Measurements from ENCODE around the gene TTC16.
A peak's percentile ranks its signal among the peaks of the same experiment; 100 is the strongest.

The TTC16 gene

GRCh38 chr9:127715470-127716337 is at the start of gene TTC16, which contains the start of gene PTRH1:
Gene TTC16, plus strand, starts transcription at chr9:127716079. Its CDS starts 67 bp downstream, at chr9:127716146.
Gene PTRH1, minus strand, starts transcription at chr9:127715663. Its CDS starts 24 bp downstream, at chr9:127715639.
- Histone ChIP-seq H3K9me3 (ENCODE audit: low read length) (no peaks in the 10 kb centered on the region), H3K27me3 (ENCODE audit: control insufficient read depth in 1 of 2, insufficient read depth in 2 of 2, low read length in 2 of 2) (no peaks in the 10 kb centered on the region), H3K9ac (ENCODE audit: low read length) (peak within 1 kb of the TSS; percentile 53), H3K27ac (ENCODE audit: low read depth, low read length) (peak within 1 kb of the TSS; percentile 74), H3K36me3 (ENCODE audit: insufficient read depth, low read length) (no peaks in the 10 kb centered on the region), H3K4me3 (ENCODE audit: low read depth in 1 of 2, low read length in 2 of 2) (peak within 1 kb of the TSS; percentile 75 to 88), H3K4me1 (ENCODE audit: insufficient read depth, low read length) (peaks cover 12% of the 10 kb centered on the region)

GRCh38 chr9:127667127-127667844 is 48.6 kb upstream of the TTC16 start:
- no peak overlapping the region for H3K27ac ChIP-seq (ENCODE audit: low read depth, low read length)

GRCh38 chr9:127667906-127668305 is 48.0 kb upstream of the TTC16 start:
- Histone ChIP-seq H3K9me3 (ENCODE audit: low read length) (no peaks in the 10 kb centered on the region), H3K27ac (ENCODE audit: low read depth, low read length) (no peak overlapping the region), H3K36me3 (ENCODE audit: insufficient read depth, low read length) (peaks cover 54% of the 10 kb centered on the region), H3K9ac (ENCODE audit: low read length) (no peak overlapping the region), H3K4me1 (ENCODE audit: insufficient read depth, low read length) (no peaks in the 10 kb centered on the region), H3K4me3 (ENCODE audit: low read depth in 1 of 2, low read length in 2 of 2) (no peak overlapping the region), H3K27me3 (ENCODE audit: control insufficient read depth in 1 of 2, insufficient read depth in 2 of 2, low read length in 2 of 2) (no peaks in the 10 kb centered on the region)

More at GRCh38 chr9:127667127-127667844, 48.6 kb upstream of the TTC16 start:
- Histone ChIP-seq H3K36me3 (ENCODE audit: insufficient read depth, low read length) (peaks cover 53% of the 10 kb centered on the region), H3K9ac (ENCODE audit: low read length) (no peak overlapping the region), H3K4me1 (ENCODE audit: insufficient read depth, low read length) (no peaks in the 10 kb centered on the region), H3K9me3 (ENCODE audit: low read length) (no peaks in the 10 kb centered on the region), H3K4me3 (ENCODE audit: low read depth in 1 of 2, low read length in 2 of 2) (no peak overlapping the region), H3K27me3 (ENCODE audit: control insufficient read depth in 1 of 2, insufficient read depth in 2 of 2, low read length in 2 of 2) (no peaks in the 10 kb centered on the region)

GRCh38 chr9:127673234-127673633 is 42.6 kb upstream of the TTC16 start:
- H3K36me3 ChIP-seq (ENCODE audit: insufficient read depth, low read length) = peaks cover 49% of the 10 kb centered on the region
- H3K9ac ChIP-seq (ENCODE audit: low read length) = no peak overlapping the region
- no peaks in the 10 kb centered on the region for H3K27me3 ChIP-seq (ENCODE audit: control insufficient read depth in 1 of 2, insufficient read depth in 2 of 2, low read length in 2 of 2)
- H3K4me3 ChIP-seq (ENCODE audit: low read depth in 1 of 2, low read length in 2 of 2) = no peak overlapping the region
- H3K4me1 ChIP-seq (ENCODE audit: insufficient read depth, low read length) = no peaks in the 10 kb centered on the region
- H3K9me3 ChIP-seq (ENCODE audit: low read length) = no peaks in the 10 kb centered on the region
- no peak overlapping the region for H3K27ac ChIP-seq (ENCODE audit: low read depth, low read length)

GRCh38 chr9:127676638-127677037 is 39.2 kb upstream of the TTC16 start:
- no peaks in the 10 kb centered on the region for H3K27me3 ChIP-seq (ENCODE audit: control insufficient read depth in 1 of 2, insufficient read depth in 2 of 2, low read length in 2 of 2)
- peaks cover 67% of the 10 kb centered on the region for H3K36me3 ChIP-seq (ENCODE audit: insufficient read depth, low read length)
- H3K9ac ChIP-seq (ENCODE audit: low read length) = no peak overlapping the region
- no peak overlapping the region for H3K4me3 ChIP-seq (ENCODE audit: low read depth in 1 of 2, low read length in 2 of 2)
- H3K4me1 ChIP-seq (ENCODE audit: insufficient read depth, low read length) = no peaks in the 10 kb centered on the region
- H3K9me3 ChIP-seq (ENCODE audit: low read length) = no peaks in the 10 kb centered on the region
- H3K27ac ChIP-seq (ENCODE audit: low read depth, low read length) = no peak overlapping the region

GRCh38 chr9:127679506-127679905 is 36.4 kb upstream of the TTC16 start:
- Histone ChIP-seq H3K9ac (ENCODE audit: low read length) (no peak overlapping the region), H3K9me3 (ENCODE audit: low read length) (no peaks in the 10 kb centered on the region), H3K27me3 (ENCODE audit: control insufficient read depth in 1 of 2, insufficient read depth in 2 of 2, low read length in 2 of 2) (no peaks in the 10 kb centered on the region), H3K27ac (ENCODE audit: low read depth, low read length) (no peak overlapping the region), H3K36me3 (ENCODE audit: insufficient read depth, low read length) (peaks cover 77% of the 10 kb centered on the region), H3K4me1 (ENCODE audit: insufficient read depth, low read length) (no peaks in the 10 kb centered on the region), H3K4me3 (ENCODE audit: low read depth in 1 of 2, low read length in 2 of 2) (no peak overlapping the region)

- Histone ChIP-seq H3K36me3 (ENCODE audit: insufficient read depth, low read length) (peaks cover 82% of the 10 kb centered on the region), H3K27ac (ENCODE audit: low read depth, low read length) (no peak overlapping the region), H3K9ac (ENCODE audit: low read length) (no peak overlapping the region), H3K9me3 (ENCODE audit: low read length) (no peaks in the 10 kb centered on the region), H3K27me3 (ENCODE audit: control insufficient read depth in 1 of 2, insufficient read depth in 2 of 2, low read length in 2 of 2) (no peaks in the 10 kb centered on the region), H3K4me3 (ENCODE audit: low read depth in 1 of 2, low read length in 2 of 2) (no peak overlapping the region), H3K4me1 (ENCODE audit: insufficient read depth, low read length) (no peaks in the 10 kb centered on the region)
Measured at GRCh38 chr9:127680226-127680625, 35.7 kb upstream of the TTC16 start.

GRCh38 chr9:127680846-127681245 is 35.0 kb upstream of the TTC16 start:
- no peaks in the 10 kb centered on the region for H3K27me3 ChIP-seq (ENCODE audit: control insufficient read depth in 1 of 2, insufficient read depth in 2 of 2, low read length in 2 of 2)
- H3K9me3 ChIP-seq (ENCODE audit: low read length) = no peaks in the 10 kb centered on the region
- H3K9ac ChIP-seq (ENCODE audit: low read length) = no peak overlapping the region
- peaks cover 77% of the 10 kb centered on the region for H3K36me3 ChIP-seq (ENCODE audit: insufficient read depth, low read length)
- no peak overlapping the region for H3K27ac ChIP-seq (ENCODE audit: low read depth, low read length)
- H3K4me3 ChIP-seq (ENCODE audit: low read depth in 1 of 2, low read length in 2 of 2) = no peak overlapping the region
- no peaks in the 10 kb centered on the region for H3K4me1 ChIP-seq (ENCODE audit: insufficient read depth, low read length)

GRCh38 chr9:127682351-127683136 is 33.3 kb upstream of the TTC16 start:
- H3K9ac ChIP-seq (ENCODE audit: low read length) = no peak overlapping the region
- H3K4me1 ChIP-seq (ENCODE audit: insufficient read depth, low read length) = no peaks in the 10 kb centered on the region
- H3K4me3 ChIP-seq (ENCODE audit: low read depth in 1 of 2, low read length in 2 of 2) = no peak overlapping the region
- no peaks in the 10 kb centered on the region for H3K9me3 ChIP-seq (ENCODE audit: low read length)
- peaks cover 79% of the 10 kb centered on the region for H3K36me3 ChIP-seq (ENCODE audit: insufficient read depth, low read length)
- no peak overlapping the region for H3K27ac ChIP-seq (ENCODE audit: low read depth, low read length)
- no peaks in the 10 kb centered on the region for H3K27me3 ChIP-seq (ENCODE audit: control insufficient read depth in 1 of 2, insufficient read depth in 2 of 2, low read length in 2 of 2)

GRCh38 chr9:127683723-127684122 is 32.2 kb upstream of the TTC16 start:
- Histone ChIP-seq H3K9ac (ENCODE audit: low read length) (no peak overlapping the region), H3K4me1 (ENCODE audit: insufficient read depth, low read length) (no peaks in the 10 kb centered on the region), H3K27me3 (ENCODE audit: control insufficient read depth in 1 of 2, insufficient read depth in 2 of 2, low read length in 2 of 2) (no peaks in the 10 kb centered on the region), H3K36me3 (ENCODE audit: insufficient read depth, low read length) (peaks cover 72% of the 10 kb centered on the region), H3K9me3 (ENCODE audit: low read length) (no peaks in the 10 kb centered on the region), H3K27ac (ENCODE audit: low read depth, low read length) (no peak overlapping the region), H3K4me3 (ENCODE audit: low read depth in 1 of 2, low read length in 2 of 2) (no peak overlapping the region)

GRCh38 chr9:127684576-127684975 is 31.3 kb upstream of the TTC16 start:
- no peak overlapping the region for H3K27ac ChIP-seq (ENCODE audit: low read depth, low read length)
- H3K9ac ChIP-seq (ENCODE audit: low read length) = no peak overlapping the region
- peaks cover 65% of the 10 kb centered on the region for H3K36me3 ChIP-seq (ENCODE audit: insufficient read depth, low read length)
- no peaks in the 10 kb centered on the region for H3K9me3 ChIP-seq (ENCODE audit: low read length)
- H3K4me3 ChIP-seq (ENCODE audit: low read depth in 1 of 2, low read length in 2 of 2) = no peak overlapping the region
- H3K27me3 ChIP-seq (ENCODE audit: control insufficient read depth in 1 of 2, insufficient read depth in 2 of 2, low read length in 2 of 2) = no peaks in the 10 kb centered on the region
- no peaks in the 10 kb centered on the region for H3K4me1 ChIP-seq (ENCODE audit: insufficient read depth, low read length)
